Memory B cell (primary cell): ENCODE data around the gene HOXA4.
A peak's percentile ranks its signal among the peaks of the same experiment; 100 is the strongest.

Experiments
- ATAC-seq: fragments of 150-1000 bp; cut with Tn5 transposase; 2 replicates; pipeline ENCODE4 v1.10.0; 2021; ENCODE audit warnings: low read depth, mild to moderate bottlenecking, moderate library complexity
- DNase-seq, 2 donors: peaks; one replicate each; pipeline ENCODE4 v3.0.0; 2022; ENCODE audit warnings: low spot score in 2 of 2
- H3K27ac Mint-ChIP-seq: one replicate; pipeline ENCODE4 v1.8.0; 2022; ENCODE audit warnings: mild to moderate bottlenecking, moderate library complexity, mixed read lengths
- H3K27me3 Mint-ChIP-seq: one replicate; pipeline ENCODE4 v1.8.0; 2022; ENCODE audit warnings: mixed read lengths
- H3K36me3 Mint-ChIP-seq: one replicate; pipeline ENCODE4 v1.8.0; 2022; ENCODE audit warnings: mild to moderate bottlenecking, mixed read lengths
- H3K4me1 Mint-ChIP-seq: one replicate; pipeline ENCODE4 v1.8.0; 2022; ENCODE audit warnings: mixed read lengths
- H3K4me3 Mint-ChIP-seq: one replicate; pipeline ENCODE4 v1.8.0; 2022; ENCODE audit warnings: mild to moderate bottlenecking, moderate library complexity, mixed read lengths
- H3K9me3 Mint-ChIP-seq: one replicate; pipeline ENCODE4 v1.8.0; 2022; ENCODE audit warnings: mixed read lengths

The HOXA4 gene

DNA sequence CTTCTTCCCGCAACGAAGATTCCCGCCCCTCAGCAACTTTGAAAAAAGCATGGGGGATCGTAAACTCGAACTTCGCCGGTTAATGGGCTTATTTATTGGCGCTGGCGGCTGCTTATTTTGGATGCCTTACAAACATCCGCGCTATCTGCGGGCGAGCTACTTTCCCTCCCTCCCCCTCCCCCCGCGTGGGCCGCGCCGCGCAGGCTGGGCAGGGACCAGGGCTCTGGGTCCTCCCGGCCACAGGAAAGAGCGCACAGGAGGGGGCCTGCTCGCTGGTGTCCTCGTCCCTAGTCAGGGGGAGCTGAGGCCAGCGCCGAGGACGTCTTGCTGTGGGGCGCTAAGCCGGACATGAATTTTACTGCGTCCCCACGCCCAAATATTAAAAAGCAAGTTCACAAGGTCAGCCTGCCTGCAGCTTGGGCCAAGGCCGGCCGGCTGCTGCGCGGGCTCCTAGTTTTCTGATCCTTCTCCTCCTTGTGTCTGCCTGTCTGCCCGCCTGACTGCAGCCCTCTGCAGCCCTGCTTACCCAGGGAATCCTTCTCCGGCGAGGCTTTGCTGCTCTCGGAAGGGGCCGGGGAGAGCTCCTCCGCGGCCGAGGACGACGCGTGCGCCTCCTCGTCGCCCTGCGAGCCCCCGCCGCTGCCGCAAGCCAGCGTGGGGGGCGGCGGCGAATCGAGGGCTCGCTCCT lies 42.4 kb upstream of the HOXA4 start:
- ATAC-seq: no peak
- Mint-ChIP-seq H3K4me1 (peaks cover 6% of the 10 kb centered on the region), H3K27ac (peak overlapping the region; percentile 85), H3K4me3 (peak overlapping the region; percentile 46), H3K36me3 (no peaks in the 10 kb centered on the region), H3K27me3 (peaks cover 26% of the 10 kb centered on the region), H3K9me3 (no peaks in the 10 kb centered on the region)
- peak in 1 of 2 donors; percentile 47 for DNase-seq

DNA sequence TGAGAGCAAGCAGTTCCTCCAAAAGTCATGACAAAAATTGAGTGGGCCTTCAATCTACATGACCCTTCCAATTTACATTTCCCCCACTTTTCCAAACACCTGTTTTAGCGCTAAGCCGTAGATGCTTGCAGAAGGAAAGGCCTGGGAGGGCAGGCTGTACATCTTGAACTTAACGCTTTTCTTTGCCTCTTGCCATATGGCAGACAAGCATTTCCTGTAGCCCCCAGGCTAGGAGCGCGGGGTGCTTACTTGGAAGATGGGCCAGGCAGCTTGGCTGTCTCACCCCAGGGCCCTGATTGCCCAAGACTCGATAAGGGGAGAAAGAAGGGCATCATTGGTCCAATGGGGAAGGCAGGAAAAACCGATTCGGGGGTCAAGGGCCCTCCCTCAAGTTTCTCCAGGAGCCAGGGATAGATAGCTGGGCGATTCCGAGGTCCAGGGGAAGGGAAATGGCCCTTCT lies 41.8 kb upstream of the HOXA4 start:
- Mint-ChIP-seq H3K9me3 (no peaks in the 10 kb centered on the region), H3K27me3 (peaks cover 22% of the 10 kb centered on the region), H3K4me1 (peaks cover 6% of the 10 kb centered on the region), H3K4me3 (peak overlapping the region; percentile 70), H3K36me3 (no peaks in the 10 kb centered on the region), H3K27ac (peak overlapping the region; percentile 85)
- ATAC-seq (no peak), DNase-seq (no peak)

DNA sequence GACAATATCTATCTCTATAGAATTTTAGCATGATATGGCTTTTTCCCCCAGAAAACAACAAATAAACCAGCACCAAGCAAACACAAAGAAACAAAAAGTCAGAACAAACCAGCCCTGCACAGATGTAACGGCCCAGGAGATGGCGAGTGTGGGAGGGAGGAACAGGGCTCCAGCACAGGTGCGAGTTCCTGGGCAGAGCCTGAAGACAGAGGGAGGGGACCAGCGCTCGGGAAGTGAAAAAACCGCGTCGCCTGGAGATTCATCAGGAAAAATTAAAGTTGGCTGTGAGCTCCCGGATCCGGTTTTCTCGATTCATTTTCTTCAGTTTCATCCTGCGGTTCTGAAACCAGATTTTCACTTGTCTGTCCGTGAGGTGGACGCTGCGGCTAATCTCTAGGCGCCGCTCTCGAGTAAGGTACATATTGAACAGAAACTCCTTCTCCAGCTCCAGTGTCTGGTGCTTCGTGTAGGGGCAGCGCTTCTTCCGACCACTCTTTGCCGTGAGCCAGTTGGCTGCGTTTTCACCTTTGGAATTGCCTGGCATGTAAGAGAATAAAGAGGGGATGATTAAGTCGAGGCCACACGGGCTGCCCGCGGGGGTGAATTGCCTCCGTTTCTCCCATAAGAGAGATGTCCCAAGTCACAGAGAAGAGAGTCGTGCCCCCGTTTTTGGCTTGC lies 41.2 kb upstream of the HOXA4 start:
- Mint-ChIP-seq H3K27ac (peak overlapping the region; percentile 85), H3K4me3 (no peak overlapping the region)
- DNase-seq: no peak

DNA sequence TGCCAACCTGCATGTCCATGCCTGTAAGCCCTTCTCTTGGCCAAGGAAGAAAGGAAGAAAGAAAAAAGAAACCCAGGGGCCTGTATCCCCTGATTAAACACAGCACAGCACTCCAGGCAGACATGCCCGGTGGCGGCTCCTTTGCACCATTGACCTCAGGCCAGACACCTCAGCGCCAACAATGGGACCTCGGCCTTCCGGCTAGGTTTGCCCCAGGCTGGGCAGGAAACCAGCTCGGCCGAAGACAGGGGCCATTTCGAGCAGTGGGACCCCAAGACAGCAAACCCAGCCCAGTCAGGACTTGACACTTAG lies 40.7 kb upstream of the HOXA4 start:
- Mint-ChIP-seq H3K4me3 (no peak overlapping the region), H3K27me3 (peaks cover 26% of the 10 kb centered on the region), H3K9me3 (peaks cover 2% of the 10 kb centered on the region), H3K4me1 (peaks cover 6% of the 10 kb centered on the region), H3K36me3 (no peaks in the 10 kb centered on the region), H3K27ac (peak overlapping the region; percentile 85)
- no peak for ATAC-seq
- DNase-seq: peak in 1 of 2 donors; percentile 14

More for the DNA sequence above, 41.2 kb upstream of the HOXA4 start:
- no peaks in the 10 kb centered on the region for H3K36me3 Mint-ChIP-seq
- H3K9me3 Mint-ChIP-seq: peaks cover 2% of the 10 kb centered on the region
- peaks cover 26% of the 10 kb centered on the region for H3K27me3 Mint-ChIP-seq
- peaks cover 6% of the 10 kb centered on the region for H3K4me1 Mint-ChIP-seq
- no peak for ATAC-seq

DNA sequence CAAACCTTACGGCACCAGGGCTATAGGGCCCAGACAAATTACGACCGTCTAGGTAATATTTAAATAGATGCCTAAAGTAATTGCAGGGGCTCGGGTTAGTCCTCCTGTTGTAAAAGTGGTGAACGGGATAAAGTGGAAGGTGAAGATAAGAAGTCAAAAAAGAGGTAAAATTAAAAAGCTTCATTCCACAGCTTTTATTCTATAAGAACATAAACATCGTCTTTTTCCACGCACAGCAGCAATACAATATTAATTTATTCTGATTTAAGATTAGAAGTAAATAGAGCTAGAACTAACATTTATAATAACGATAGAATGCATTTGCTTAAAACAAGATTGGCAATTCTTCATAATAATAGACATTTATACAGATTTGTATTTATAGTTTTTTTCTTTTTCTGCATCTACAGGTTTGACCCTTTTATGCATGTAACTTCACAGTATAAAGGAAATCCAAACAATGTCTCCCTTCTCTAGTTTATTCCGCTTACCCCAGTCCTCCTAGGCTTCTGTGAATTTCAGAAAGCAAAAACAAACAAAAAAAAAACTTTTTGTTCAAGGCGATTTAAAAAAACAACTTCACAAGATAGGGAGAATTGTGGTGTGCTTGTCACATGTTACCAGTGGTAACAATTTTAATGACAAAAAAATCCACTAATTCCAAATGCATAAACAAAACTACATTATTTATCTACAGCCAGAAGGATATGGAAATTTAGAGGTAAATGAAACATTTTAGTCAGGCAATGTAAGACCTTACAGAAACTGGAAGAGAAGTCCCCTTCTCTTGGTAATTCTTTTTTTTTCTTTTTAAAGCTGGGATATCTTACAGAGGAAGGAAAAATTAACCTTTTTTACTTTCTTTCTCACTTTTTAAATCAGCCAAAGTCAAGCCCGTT lies 40.1 kb upstream of the HOXA4 start:
- Mint-ChIP-seq H3K4me1 (peaks cover 6% of the 10 kb centered on the region), H3K27ac (peak overlapping the region; percentile 85), H3K27me3 (peaks cover 23% of the 10 kb centered on the region), H3K36me3 (no peaks in the 10 kb centered on the region), H3K9me3 (peaks cover 2% of the 10 kb centered on the region), H3K4me3 (no peak overlapping the region)
- DNase-seq (no peak), ATAC-seq (no peak)

DNA sequence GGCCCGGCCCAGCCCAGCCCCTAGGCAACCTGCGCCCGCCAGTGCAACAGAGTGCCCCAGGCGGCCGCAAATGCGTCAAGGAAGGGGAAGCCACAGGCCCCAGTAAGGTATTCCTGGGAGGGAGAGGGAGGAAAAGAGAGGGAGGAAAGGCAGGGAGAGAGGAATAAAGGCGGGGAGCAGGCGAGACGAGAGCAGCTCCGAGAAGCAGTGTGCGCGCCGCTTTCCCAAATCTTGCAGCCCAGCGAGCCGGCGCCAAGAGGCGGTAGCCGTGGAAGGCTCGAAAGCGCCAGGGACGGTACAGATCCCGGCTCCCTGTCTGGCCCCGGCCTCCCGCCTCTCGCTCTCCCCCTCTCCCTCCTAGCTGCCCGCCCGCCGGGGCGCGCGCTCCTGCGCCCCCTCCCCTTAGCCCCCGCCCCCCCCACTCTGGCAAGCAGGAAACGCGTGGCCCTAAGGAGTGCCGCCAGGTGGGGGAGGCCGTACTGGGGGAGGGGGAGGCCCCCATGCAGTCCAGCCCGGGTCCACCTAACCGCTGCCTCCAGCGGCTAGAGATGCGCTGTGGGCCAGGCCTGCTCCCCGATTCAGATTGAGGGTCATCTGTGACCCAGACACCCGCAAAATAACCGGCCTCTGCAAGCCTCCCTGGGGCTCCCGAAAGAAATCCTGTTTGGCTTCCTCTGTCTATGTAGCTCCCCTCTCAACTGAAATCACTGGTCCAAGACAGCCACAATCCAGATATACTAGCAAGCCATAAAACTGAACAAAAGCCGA lies 39.3 kb upstream of the HOXA4 start:
- H3K9me3 Mint-ChIP-seq: peaks cover 2% of the 10 kb centered on the region
- H3K27ac Mint-ChIP-seq: peak overlapping the region; percentile 84
- no peak for ATAC-seq
- H3K36me3 Mint-ChIP-seq: no peaks in the 10 kb centered on the region
- H3K4me1 Mint-ChIP-seq: peaks cover 6% of the 10 kb centered on the region
- H3K4me3 Mint-ChIP-seq: no peak overlapping the region
- peak in 1 of 2 donors; percentile 12 for DNase-seq
- H3K27me3 Mint-ChIP-seq: peaks cover 21% of the 10 kb centered on the region

DNA sequence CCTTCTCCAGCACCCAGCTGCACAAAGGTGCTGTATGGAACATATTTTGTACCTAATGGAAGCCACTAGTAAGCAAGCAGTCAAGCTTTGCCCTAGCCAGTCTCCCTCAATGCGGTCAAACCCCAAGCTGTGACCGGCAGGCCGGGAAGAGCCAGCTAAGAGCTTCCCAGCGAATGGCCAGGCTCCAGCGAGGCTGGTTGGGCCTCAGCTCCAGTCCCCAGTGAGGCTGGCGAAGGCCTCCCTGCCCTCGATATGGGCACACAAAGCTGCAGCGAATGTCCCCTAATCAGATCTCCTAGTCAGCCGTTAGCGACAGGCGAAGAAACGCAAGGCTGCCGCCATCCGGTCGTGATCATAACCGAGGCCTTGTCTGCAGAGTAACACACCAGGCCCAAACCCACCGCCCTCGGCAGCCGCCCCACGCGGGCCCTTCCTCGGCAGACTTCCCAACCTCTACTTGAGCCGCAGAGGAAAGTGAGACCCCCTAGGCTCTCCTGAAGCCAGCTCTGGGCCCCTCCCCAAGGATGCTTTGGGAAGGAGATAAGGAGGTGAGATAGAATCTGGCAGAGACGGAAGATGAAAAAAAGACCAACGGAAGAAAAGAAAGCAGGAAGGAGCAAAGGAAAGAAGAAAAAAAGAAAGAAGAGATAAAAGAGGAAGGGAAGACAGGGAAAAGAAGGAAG lies 37.8 kb upstream of the HOXA4 start:
- Mint-ChIP-seq H3K27ac (peak overlapping the region; percentile 84), H3K4me3 (no peak overlapping the region), H3K4me1 (peaks cover 9% of the 10 kb centered on the region), H3K36me3 (no peaks in the 10 kb centered on the region), H3K27me3 (peaks cover 25% of the 10 kb centered on the region), H3K9me3 (peaks cover 2% of the 10 kb centered on the region)
- DNase-seq: no peak
- ATAC-seq: no peak

DNA sequence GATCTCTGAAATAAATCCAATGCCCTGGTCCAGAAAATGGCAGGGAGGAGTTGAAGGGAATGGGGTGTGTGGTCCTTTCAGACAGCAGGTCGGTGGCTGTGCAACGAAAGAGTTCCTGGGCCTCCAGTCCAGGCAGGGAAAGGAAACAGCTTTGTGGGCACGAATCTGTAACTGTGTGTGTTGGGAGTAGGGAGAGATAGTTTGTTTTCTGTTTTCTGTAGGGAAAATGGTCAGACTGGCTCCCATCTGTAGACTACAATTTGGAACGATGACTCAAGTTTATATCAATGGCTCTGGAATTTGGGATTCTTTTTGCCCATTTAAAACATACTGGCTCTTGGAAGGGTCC lies 37.3 kb upstream of the HOXA4 start:
- no peak for DNase-seq
- Mint-ChIP-seq H3K36me3 (no peaks in the 10 kb centered on the region), H3K9me3 (peaks cover 2% of the 10 kb centered on the region), H3K27ac (no peak overlapping the region), H3K4me3 (no peak overlapping the region), H3K27me3 (peaks cover 26% of the 10 kb centered on the region), H3K4me1 (peaks cover 9% of the 10 kb centered on the region)
- no peak for ATAC-seq

DNA sequence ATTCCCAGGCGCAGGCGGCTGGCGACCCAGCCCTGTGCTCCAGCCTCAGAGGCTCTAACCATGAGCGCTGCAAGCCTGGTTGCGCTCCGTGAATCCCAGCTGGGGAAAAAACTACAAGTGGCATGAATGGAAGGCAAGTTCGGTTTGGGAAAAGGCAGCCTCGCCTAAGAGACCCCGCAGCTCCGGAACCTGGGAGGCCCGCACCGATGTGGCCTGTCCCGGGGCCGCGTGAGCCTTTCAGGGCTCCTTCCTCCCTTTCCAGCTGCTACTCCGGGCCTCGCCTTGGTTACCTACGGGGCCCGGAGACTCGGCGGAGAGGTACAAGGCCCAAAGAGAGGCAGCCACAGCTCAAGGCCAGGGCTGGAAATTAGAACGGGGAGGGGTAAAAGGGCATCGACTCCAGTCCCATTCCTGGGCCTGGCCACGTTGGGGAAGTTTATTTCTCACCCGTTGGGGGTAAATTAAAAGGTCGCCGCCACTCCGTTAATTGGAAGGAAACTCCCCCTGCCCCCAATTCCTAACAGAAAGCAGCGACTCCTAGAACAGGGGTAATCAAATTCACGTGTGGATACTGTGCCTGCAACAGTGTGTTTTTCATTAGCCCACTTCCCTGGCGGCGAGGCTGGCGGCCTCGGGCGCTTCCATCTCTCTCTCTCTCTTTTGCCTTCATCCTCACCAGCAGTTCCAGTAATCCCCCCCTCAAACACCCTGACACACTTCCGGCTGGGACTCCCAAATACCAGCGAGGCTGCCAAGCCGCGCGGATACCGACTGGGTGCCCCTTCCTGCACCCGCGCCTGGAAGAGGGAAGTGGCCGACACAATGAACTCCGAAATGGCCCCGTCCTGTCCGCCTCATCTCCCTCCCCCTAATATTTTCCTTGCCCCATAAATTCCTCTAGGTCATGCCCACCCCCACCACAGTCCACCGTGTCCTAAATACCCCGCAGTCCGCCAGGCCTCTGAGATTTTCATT lies 36.3 kb upstream of the HOXA4 start:
- no peak for DNase-seq
- no peaks in the 10 kb centered on the region for H3K36me3 Mint-ChIP-seq
- peak overlapping the region; percentile 77 for H3K27ac Mint-ChIP-seq
- no peak overlapping the region for H3K4me3 Mint-ChIP-seq
- ATAC-seq: no peak
- H3K27me3 Mint-ChIP-seq: peaks cover 21% of the 10 kb centered on the region
- H3K9me3 Mint-ChIP-seq: peaks cover 2% of the 10 kb centered on the region
- peaks cover 9% of the 10 kb centered on the region for H3K4me1 Mint-ChIP-seq

DNA sequence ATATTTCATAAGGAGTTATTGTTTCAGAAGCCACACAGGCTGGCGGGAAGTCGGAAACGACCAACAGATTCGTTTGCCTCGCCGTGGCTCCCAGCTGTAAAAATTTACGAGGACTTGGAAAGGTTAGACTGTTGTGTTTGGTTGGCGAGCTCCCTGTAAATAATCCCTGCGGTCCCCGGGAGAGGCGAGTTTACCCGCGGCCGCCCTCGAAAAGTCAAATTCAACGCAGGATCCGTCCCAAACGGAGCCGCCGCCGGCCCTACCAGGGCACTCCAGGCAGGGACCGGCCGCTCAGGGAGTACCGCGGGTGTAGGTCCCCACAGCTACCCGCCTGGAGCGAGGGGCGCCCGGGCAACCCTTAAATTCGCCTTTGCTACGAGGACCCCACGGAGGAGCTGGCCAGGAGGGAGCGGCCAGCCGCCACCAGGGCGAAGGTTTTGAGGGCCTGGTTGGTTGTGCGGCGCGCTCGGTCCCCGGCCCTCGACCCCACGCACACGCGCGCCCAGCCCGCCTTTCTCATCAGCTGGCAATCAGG lies 35.5 kb upstream of the HOXA4 start:
- no peak for ATAC-seq
- Mint-ChIP-seq H3K4me3 (no peak overlapping the region), H3K36me3 (no peaks in the 10 kb centered on the region), H3K4me1 (peaks cover 7% of the 10 kb centered on the region), H3K9me3 (peaks cover 2% of the 10 kb centered on the region), H3K27me3 (peaks cover 18% of the 10 kb centered on the region), H3K27ac (peak overlapping the region; percentile 31)
- no peak for DNase-seq

DNA sequence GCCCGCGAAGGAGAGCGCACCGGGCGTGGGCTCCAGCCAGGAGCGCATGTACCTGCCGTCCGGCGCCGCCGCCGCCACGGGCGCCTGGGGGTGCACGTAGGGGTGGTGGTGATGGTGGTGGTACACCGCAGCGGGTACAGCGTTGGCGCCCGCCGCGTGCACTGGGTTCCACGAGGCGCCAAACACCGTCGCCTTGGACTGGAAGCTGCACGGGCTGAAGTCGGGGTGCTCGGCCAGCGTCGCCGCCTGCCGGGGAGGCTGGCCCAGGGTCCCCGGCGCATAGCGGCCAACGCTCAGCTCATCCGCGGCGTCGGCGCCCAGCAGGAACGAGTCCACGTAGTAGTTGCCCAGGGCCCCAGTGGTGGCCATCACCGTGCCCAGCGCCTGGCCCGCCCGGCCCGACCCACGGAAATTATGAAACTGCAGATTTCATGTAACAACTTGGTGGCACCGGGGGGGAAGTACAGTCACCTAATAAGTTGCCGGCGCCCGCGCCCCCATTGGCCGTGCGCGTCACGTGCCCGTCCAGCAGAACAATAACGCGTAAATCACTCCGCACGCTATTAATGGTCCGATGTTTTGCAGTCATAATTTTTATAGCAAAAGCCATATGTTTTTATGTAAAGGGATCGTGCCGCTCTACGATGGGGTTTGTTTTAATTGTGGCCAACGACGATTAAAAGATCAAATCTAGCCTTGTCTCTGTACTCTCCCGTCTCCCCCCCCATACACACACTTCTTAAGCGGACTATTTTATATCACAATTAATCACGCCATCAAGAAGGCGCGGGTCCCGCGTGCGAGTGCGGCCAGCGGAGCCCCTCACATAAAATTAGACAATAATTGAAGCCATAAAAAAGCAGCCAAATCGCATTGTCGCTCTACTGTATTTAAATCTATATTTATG lies 34.8 kb upstream of the HOXA4 start, which contains the start of gene HOXA9:
TSS of gene HOXA9 (minus strand) at position 449 of the 907 bp plus-strand sequence. CDS start at position 369, 80 bp downstream.
- H3K4me3 Mint-ChIP-seq: no peak within 1 kb of the TSS
- DNase-seq (no peak), ATAC-seq (no peak)

More for the DNA sequence above, 34.8 kb upstream of the HOXA4 start, which contains the start of gene HOXA9:
- H3K4me1 Mint-ChIP-seq: peaks cover 9% of the 10 kb centered on the region
- H3K9me3 Mint-ChIP-seq: peaks cover 2% of the 10 kb centered on the region
- peaks cover 18% of the 10 kb centered on the region for H3K27me3 Mint-ChIP-seq
- H3K36me3 Mint-ChIP-seq: no peaks in the 10 kb centered on the region
- H3K27ac Mint-ChIP-seq: peak within 1 kb of the TSS; percentile 31
